Measurements from ENCODE around the gene HOXC5. TPM values are rescaled to one million over a fixed set of nuclear protein-coding genes. Genes with fewer than 3 reads are reported as not detected.
A peak's percentile ranks its signal among the peaks of the same experiment; 100 is the strongest.

Gene HOXC5
- total RNA-seq, 4 donors from 2014 or later = 0.31 to 3.3 (median 1.3) TPM; not detected in 1

GRCh38 chr12:54035568-54036264 lies 2.9 kb downstream of the HOXC5 start:
- Histone ChIP-seq H3K4me1 (peaks cover 0 to 44% (median 10%) of the 10 kb centered on the region in 3 donors), H3K4me3 (no peak overlapping the region), H3K27ac (no peak overlapping the region), H3K9me3 (peaks cover 0 to 4% (median 0%) of the 10 kb centered on the region in 3 donors), H3K36me3 (no peaks in the 10 kb centered on the region), H3K27me3 (peaks cover 47% of the 10 kb centered on the region)
- ATAC-seq = no peak
- no peak for TF ChIP-seq EP300 (IDR thresholded peaks at IDR 0.05)
- TF ChIP-seq, protein P1, sequence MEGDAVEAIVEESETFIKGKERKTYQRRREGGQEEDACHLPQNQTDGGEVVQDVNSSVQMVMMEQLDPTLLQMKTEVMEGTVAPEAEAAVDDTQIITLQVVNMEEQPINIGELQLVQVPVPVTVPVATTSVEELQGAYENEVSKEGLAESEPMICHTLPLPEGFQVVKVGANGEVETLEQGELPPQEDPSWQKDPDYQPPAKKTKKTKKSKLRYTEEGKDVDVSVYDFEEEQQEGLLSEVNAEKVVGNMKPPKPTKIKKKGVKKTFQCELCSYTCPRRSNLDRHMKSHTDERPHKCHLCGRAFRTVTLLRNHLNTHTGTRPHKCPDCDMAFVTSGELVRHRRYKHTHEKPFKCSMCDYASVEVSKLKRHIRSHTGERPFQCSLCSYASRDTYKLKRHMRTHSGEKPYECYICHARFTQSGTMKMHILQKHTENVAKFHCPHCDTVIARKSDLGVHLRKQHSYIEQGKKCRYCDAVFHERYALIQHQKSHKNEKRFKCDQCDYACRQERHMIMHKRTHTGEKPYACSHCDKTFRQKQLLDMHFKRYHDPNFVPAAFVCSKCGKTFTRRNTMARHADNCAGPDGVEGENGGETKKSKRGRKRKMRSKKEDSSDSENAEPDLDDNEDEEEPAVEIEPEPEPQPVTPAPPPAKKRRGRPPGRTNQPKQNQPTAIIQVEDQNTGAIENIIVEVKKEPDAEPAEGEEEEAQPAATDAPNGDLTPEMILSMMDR (IDR thresholded peaks at IDR 0.05) = no peak
- no peak for TF ChIP-seq POLR2A (IDR thresholded peaks at IDR 0.05)
- no peak for TF ChIP-seq POLR2AphosphoS5 (IDR thresholded peaks at IDR 0.05)
- 50% methylated on average over 2 of the region's 6 CpGs; no CpG with 5 or more reads in 1 of the 2 donors for WGBS, 2 donors (ENCODE audit: low coverage in 1 of 2)

DNA sequence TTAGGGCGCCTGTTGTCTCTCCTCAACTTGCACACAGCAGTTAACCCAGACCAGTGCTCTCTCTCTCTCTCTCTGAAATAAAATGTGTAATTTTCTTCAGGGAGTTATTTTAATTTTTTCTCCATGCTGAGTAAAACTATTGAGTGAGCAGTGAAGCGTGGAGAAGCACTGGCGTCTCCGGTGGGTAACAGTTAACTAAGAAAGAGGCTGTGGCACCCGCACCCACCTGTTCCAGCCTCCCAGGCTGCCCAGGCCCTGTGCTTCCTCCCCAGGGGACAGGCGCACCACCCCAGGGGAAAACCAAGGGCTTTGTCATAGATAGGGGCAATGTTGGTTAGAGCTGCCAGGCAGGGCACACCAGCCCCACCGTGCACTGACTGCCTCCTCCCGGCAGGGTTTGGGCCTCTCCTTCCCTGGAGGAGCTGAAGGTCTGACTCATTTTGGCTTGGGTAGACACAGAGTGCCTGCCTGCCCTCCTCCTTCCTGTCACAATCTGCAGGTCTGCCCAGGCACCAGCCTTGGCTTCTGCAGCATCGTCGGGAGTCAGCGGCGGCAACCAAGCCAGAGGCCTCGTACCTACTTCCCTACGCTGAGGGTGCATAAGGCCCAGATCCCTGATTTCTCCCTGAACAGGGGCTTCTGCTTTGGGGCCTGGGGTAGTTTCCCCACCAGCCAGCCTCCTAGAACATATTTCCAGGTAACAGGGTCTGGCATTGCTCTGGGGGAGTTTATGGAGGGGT lies 3.9 kb downstream of the HOXC5 start:
- Histone ChIP-seq H3K4me3 (no peak overlapping the region), H3K36me3 (no peaks in the 10 kb centered on the region), H3K27me3 (peaks cover 37% of the 10 kb centered on the region), H3K4me1 (peaks cover 0 to 44% (median 10%) of the 10 kb centered on the region in 3 donors), H3K9me3 (peaks cover 0 to 4% (median 0%) of the 10 kb centered on the region in 3 donors), H3K27ac (no peak overlapping the region)
- WGBS, 2 donors (ENCODE audit: low coverage in 1 of 2) = 74 to 82% methylated on average over 3 of the region's 14 CpGs
- TF ChIP-seq, protein P1 (IDR thresholded peaks at IDR 0.05) = peak in 1 of 4 experiments; percentile 20
- no peak for TF ChIP-seq EP300 (IDR thresholded peaks at IDR 0.05)
- peak; percentile 69 for TF ChIP-seq POLR2AphosphoS5 (IDR thresholded peaks at IDR 0.05)
- TF ChIP-seq POLR2A (IDR thresholded peaks at IDR 0.05) = no peak
- peak; percentile 9 for ATAC-seq

DNA sequence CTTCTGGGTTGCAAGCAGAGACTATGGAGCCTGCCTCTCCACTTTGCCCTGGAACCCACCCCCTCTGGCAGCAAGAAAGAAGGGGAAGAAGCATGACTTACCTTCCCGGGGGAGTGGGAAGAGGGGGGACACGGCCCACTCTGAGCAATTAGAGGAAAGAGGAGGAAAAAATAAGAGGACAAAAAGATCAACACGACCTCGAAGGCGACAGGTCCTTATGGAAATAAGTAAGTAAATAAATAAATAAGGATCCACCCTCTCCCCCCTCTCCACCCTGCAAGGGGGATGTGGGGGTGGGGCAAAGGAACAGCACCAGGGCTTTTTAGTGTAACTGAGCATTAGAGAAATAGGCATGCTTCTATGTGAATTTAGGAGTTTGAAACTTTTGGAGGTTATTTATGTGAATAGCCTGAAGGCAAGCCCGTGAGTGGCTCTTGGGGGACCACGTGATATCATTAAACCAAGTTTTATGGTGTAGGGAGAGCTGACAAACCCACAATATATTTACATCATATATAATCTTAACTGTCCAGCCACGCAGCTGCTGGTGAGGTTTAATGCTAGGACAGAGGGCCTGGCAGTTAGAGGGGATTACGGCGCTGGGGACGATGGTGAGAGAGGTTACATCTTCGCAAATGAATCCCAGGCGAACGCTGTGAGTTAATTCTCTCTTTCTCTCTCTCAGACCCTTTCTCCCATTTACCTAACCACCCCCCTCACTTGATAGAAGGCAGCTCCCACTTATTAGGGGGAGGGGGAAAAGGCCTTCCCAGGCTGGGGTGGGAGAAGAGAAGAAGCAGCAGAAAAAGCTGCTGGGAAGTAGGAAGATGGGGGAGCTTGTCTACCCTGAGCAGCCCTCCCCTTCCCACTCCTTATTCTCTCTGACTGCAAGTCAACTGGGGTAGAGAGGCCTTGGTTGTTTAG lies 4.8 kb downstream of the HOXC5 start:
- Histone ChIP-seq H3K36me3 (no peaks in the 10 kb centered on the region), H3K9me3 (peaks cover 0 to under 1% (median 0%) of the 10 kb centered on the region in 3 donors), H3K4me1 (peaks cover 0 to 39% (median 10%) of the 10 kb centered on the region in 3 donors), H3K4me3 (no peak overlapping the region), H3K27ac (peak overlapping the region in 2 of 4 donors; percentile 45 to 54), H3K27me3 (peaks cover 28% of the 10 kb centered on the region)
- TF ChIP-seq POLR2AphosphoS5 (IDR thresholded peaks at IDR 0.05) = no peak
- TF ChIP-seq, protein P1 (IDR thresholded peaks at IDR 0.05) = no peak
- TF ChIP-seq POLR2A (IDR thresholded peaks at IDR 0.05) = no peak
- TF ChIP-seq EP300 (IDR thresholded peaks at IDR 0.05) = no peak
- 67 to 82% methylated on average over 11 of the region's 14 CpGs for WGBS, 2 donors (ENCODE audit: low coverage in 1 of 2)
- ATAC-seq = no peak

DNA sequence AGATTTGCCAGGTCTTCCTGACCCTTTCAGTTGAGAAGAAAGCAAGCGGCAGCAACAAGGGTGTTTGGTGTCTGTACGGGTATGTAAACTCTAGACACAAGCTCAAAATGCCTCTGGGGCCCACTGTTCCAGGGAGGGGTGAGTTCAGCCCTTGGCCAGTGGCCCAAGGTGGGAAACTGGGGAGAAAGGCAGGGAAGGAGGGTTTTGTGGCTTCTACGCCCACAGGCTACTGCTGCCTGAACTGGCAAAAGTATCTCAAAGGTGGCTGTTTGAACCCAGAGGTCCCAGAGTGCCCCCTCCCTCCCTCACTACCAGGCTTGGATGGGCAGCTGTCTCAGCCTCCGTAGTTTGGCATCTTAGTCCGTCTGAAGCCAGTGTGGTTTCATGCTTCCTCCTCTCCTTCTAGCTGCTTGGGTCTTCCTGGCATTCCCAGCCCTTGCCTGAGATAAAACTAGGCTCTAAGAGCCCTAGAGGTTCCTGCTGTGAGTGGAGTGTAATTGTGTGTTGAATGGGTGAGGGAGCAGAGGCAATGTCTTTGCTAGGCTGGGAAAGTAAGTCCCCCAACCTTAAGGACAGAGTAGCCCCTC lies 5.5 kb downstream of the HOXC5 start:
- Histone ChIP-seq H3K27ac (peak overlapping the region in 3 of 4 donors; percentile 22 to 54 (median 45)), H3K36me3 (no peaks in the 10 kb centered on the region), H3K4me3 (no peak overlapping the region), H3K4me1 (peaks cover 0 to 33% (median 10%) of the 10 kb centered on the region in 3 donors), H3K9me3 (no peaks in the 10 kb centered on the region), H3K27me3 (peaks cover 29% of the 10 kb centered on the region)
- no peak for TF ChIP-seq POLR2A (IDR thresholded peaks at IDR 0.05)
- TF ChIP-seq, protein P1 (IDR thresholded peaks at IDR 0.05) = no peak
- TF ChIP-seq EP300 (IDR thresholded peaks at IDR 0.05) = no peak
- TF ChIP-seq POLR2AphosphoS5 (IDR thresholded peaks at IDR 0.05) = no peak
- WGBS, 2 donors (ENCODE audit: low coverage in 1 of 2) = 100% methylated on average over 2 of the region's 5 CpGs; no CpG with 5 or more reads in 1 of the 2 donors
- ATAC-seq = no peak
